H7 (cell line): ENCODE results near the gene RBM3. TPM values are rescaled to one million over a fixed set of nuclear protein-coding genes. Genes with fewer than 3 reads are reported as not detected.

Experiments
- DNase-seq: peaks from one replicate; pipeline ENCODE4 v3.0.0; 2012
- H3K27me3 ChIP-seq: 2 replicates; pipeline ENCODE4 v1.6.0; 2011; ENCODE audit warnings: mild to moderate bottlenecking, low read length; ENCODE audit not compliant: control insufficient read depth, insufficient read depth
- H3K36me3 ChIP-seq: replicated peaks from 2 replicates; pipeline ENCODE4 v1.5.1; 2011; ENCODE audit warnings: low read length; ENCODE audit not compliant: control insufficient read depth, insufficient read depth
- H3K4me3 ChIP-seq: 2 replicates; pipeline ENCODE4 v1.5.1; 2011; ENCODE audit warnings: low read depth, mild to moderate bottlenecking, control low read depth, low read length, moderate library complexity; ENCODE audit not compliant: insufficient read depth
- total RNA-seq: library from RNA; depleted of rRNA; stranded (reverse); fragments of >200 nt; shearing (Covaris generic); gene quantifications from 2 replicates; pipeline ENCODE4 v1.2.3, GENCODE V29; 2014

Gene RBM3
- total RNA-seq, 1 experiment from 2014 or later, result 116 TPM

DNA sequence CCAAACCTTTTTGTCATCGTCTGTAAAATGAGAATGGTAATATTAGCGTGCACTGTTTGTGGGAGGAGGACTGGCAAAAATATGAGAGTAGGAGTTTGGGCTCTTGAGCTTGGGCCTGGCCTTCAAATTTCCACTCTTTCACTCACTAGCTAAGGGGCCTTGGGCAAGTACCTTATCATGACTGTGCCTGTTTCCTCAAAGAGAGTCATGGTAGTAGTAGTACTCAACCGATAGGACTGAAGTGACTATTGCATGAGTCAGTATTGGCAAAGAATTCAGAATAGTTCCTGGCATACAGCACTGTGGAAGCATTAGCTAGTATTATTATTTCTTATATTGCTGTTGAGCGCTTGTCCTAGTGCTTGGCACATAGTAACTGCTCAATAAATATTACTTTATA, 16.0 kb upstream of the RBM3 start:
- H3K4me3 ChIP-seq, result no peak overlapping the region
- no peaks in the 10 kb centered on the region for H3K27me3 ChIP-seq
- no peak for DNase-seq
- H3K36me3 ChIP-seq, result peaks cover 1% of the 10 kb centered on the region; the same call in 1 of the 2 replicates

DNA sequence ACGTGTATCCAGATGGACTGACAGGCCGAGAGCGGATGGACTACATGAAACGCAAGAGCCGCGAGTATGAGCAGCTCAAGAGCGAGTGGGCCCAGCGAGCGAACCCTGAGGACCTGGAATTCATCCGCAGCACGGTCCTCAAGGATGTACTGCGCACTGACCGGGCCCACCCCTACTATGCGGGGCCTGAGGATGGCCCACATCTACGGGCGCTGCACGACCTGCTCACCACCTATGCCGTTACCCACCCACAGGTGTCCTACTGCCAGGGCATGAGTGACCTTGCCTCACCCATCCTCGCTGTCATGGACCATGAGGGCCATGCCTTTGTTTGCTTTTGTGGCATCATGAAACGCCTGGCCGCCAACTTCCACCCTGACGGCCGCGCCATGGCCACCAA, 14.6 kb upstream of the RBM3 start:
- DNase-seq, result peak; percentile 14
- Histone ChIP-seq H3K27me3 (no peaks in the 10 kb centered on the region), H3K4me3 (no peak overlapping the region), H3K36me3 (peaks cover 1% of the 10 kb centered on the region; the same call in 1 of the 2 replicates)

DNA sequence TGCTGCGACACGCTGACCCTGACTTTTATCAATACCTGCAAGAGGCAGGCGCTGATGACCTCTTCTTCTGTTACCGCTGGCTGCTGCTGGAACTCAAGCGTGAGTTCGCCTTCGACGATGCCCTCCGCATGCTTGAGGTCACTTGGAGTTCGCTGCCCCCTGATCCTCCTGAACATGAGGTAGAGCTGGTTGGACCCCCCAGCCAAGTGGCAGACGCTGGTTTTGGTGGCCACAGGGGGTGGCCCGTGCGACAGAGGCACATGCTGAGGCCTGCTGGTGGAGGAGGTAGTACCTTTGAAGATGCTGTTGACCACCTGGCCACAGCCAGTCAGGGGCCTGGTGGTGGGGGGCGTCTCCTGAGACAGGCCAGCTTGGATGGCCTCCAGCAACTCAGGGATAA, 14.2 kb upstream of the RBM3 start:
- H3K27me3 ChIP-seq, result no peaks in the 10 kb centered on the region
- no peak overlapping the region for H3K4me3 ChIP-seq
- H3K36me3 ChIP-seq, result peaks cover 1% of the 10 kb centered on the region; the same call in 1 of the 2 replicates
- DNase-seq, result peak; percentile 8

DNA sequence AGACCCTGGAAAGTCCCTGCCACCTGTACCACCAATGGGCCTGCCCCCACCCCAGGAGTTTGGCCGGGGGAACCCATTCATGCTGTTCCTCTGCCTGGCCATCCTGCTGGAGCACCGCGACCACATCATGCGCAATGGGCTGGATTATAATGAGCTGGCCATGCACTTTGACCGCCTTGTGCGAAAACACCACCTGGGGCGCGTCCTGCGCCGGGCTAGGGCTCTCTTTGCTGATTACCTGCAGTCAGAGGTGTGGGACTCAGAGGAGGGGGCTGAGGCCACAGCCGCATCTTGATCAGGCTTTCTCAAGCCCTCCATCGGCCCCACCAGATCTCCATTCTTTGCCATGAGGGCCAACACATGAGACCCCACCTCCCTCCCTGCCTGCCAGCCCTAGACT, 13.6 kb upstream of the RBM3 start:
- Histone ChIP-seq H3K4me3 (no peak overlapping the region), H3K27me3 (no peaks in the 10 kb centered on the region), H3K36me3 (peaks cover 1% of the 10 kb centered on the region; the same call in 1 of the 2 replicates)
- peak; percentile 13 for DNase-seq

DNA sequence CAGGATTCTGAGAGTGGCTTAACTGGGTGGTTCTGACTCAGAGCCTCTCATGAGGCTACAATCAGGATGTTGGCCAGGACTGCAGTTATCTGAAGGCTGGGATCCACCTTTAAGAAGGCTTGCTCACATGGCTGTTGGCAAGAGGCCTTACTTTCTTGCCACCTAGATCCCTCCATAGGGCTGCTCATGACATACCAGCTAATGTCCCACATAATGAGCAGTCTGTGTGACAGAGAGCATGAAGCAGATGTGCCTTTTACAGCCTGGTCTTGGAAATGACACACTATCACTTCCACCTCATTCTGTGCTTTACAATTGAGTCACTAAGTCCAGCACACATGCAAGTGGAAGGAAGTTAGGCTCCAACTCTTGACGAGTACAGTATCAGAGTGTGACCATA, 4.3 kb upstream of the RBM3 start:
- Histone ChIP-seq H3K27me3 (no peaks in the 10 kb centered on the region), H3K4me3 (no peak overlapping the region), H3K36me3 (no peaks in the 10 kb centered on the region; the same call in 1 of the 2 replicates)
- DNase-seq, result no peak

DNA sequence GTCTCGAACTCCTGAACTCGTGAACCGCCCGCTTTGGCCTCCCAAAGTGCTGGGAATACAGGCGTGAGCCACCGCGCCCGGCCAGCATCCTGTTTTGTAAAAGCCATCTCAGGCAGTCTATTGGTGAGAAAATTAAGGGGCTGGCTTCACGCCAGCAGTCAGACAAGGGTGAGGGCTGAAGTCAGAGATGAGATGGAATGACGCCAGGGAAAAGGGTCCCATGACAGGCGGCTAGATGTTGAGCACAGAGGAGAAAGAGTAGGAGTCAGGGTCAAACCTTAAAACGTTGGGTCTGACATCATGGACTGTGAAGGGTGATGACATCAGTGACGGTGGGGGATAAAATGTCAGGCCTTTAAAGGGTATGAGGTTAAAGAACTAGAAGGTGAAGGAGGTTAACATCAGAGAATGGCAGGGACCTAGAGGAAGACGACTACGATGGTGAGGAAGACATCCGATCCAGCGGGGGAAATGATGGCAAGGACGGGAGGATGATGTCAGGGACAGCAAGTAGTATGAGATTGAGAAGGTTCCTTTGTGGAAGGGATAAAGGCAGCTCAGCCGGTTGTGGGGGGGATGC, 504 bp upstream of the RBM3 start:
- Histone ChIP-seq H3K36me3 (peaks cover 22% of the 10 kb centered on the region), H3K27me3 (no peaks in the 10 kb centered on the region), H3K4me3 (peak overlapping the region; percentile 71)
- DNase-seq, result no peak

DNA sequence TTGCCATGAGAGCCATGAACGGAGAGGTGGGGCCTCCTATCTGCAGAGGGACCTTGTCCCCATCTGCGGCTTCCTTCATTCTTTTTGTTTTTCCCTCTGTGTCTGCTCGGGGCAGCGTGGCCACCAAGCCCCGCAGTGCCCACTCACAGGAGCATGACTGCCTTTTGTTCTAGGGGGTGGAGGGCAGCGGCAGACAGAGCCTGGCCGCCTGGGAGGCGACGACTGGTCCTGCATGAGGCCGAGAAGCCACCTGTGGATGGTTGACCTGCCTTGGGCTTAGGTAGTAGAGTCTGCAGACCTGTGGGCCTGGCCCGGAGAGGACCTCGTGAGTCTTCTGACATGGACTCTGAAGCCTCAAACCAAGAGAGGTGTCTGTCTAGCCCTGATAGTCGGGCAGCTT, 1.4 kb downstream of the RBM3 start:
- Histone ChIP-seq H3K4me3 (no peak overlapping the region), H3K36me3 (peaks cover 24% of the 10 kb centered on the region), H3K27me3 (no peaks in the 10 kb centered on the region)
- DNase-seq, result peak; percentile 18

DNA sequence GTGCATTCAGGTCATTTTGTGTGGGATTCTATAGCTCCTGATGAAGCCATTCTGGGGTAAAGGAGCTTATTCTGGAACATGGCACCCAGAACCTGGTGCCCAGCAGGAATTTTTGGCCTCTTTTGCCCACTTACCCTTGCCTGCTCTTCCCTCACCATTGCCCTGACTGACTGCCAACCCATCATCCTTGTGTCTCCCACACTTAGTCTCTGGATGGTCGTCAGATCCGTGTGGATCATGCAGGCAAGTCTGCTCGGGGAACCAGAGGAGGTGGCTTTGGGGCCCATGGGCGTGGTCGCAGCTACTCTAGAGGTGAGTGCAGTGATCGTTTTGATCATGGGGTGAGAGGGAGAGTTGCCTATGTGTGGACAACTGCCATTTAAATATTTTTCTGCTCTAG, 1.8 kb downstream of the RBM3 start:
- Histone ChIP-seq H3K27me3 (no peaks in the 10 kb centered on the region), H3K36me3 (peaks cover 24% of the 10 kb centered on the region), H3K4me3 (no peak overlapping the region)
- DNase-seq, result no peak

DNA sequence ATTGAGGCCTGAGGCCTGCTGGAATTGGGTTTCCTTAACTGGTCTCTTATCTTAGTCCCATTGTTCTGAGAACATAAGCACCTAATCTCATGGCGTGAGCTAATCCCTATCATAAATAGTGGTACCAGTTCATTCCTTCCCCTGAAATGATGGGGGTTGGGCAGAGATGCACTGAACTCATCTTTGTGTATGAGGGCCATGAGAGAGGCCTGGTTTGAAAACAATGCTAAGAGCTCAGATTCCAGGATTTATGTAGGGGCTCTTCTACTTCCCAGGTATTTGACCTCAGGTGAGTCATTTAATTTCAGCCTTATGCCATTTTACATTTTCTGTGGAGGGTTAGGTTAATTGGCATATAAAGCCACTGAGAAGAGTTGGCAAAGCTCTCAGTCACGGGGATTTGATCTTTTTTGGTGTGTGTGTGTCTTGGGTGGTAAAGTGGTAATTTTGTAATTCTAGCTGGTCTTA, 4.4 kb downstream of the RBM3 start:
- no peaks in the 10 kb centered on the region for H3K27me3 ChIP-seq
- DNase-seq, result peak; percentile 5
- peaks cover 24% of the 10 kb centered on the region for H3K36me3 ChIP-seq
- H3K4me3 ChIP-seq, result no peak overlapping the region

DNA sequence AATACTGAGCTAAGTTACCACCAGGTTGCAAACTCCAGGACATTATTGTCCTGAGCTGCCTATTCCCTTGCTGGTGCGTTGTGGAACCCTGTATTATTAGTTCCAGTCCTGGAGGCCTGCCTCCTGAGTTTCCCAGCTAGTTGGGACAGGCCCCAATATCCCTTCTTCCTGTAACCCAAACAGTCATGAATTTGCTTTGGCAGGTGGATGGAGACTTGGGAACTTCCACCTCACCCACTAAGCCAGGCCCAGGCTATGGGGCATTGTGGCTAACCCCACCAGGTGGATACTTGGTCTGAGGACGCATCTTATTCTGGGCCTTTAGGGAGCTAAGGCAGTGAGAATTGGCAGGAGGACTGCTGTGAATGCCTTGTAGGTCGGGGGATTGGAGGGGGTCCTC, 5.0 kb downstream of the RBM3 start:
- peaks cover 24% of the 10 kb centered on the region for H3K36me3 ChIP-seq
- no peak overlapping the region for H3K4me3 ChIP-seq
- no peaks in the 10 kb centered on the region for H3K27me3 ChIP-seq
- DNase-seq, result peak; percentile 16

DNA sequence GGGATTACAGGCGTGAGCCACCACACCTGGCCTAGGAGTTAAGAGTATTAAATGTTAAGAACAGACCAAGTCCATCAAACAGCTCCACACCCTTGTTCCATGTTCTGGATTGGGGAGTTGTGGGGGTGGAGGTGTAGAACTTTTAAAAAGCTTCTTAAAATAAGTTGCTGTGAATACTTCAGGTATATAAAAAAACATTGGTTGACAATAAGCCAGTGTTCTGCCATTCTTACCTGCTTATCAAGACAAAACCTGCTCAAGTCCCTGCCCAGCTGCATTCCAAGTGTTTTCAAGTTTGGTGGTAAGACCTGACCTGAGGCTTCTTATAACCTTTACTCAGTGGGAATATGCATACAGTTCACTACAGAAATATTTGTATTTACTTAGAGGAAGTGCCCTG, 6.4 kb downstream of the RBM3 start:
- no peak for DNase-seq
- Histone ChIP-seq H3K27me3 (no peaks in the 10 kb centered on the region), H3K4me3 (no peak overlapping the region), H3K36me3 (peaks cover 19% of the 10 kb centered on the region)

DNA sequence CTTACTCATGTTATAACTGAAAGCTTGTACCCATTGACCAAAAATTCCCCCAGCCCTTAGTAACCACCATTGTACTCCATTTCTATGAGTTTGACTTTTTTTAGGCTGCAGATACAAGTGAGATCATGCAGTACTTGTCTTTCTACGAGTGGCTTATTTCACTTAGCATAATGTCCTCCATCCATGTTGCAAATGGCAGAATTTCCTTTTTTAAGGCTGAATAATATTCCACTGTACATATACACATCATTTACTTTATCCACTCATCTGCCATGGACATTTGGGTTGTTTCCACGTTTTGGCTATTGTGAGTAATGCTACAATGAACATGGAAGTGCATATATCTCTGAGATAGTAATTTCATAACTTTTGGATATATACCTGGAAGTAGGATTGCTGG, 10.4 kb downstream of the RBM3 start:
- Histone ChIP-seq H3K36me3 (no peaks in the 10 kb centered on the region), H3K27me3 (no peaks in the 10 kb centered on the region), H3K4me3 (no peak overlapping the region)
- no peak for DNase-seq

DNA sequence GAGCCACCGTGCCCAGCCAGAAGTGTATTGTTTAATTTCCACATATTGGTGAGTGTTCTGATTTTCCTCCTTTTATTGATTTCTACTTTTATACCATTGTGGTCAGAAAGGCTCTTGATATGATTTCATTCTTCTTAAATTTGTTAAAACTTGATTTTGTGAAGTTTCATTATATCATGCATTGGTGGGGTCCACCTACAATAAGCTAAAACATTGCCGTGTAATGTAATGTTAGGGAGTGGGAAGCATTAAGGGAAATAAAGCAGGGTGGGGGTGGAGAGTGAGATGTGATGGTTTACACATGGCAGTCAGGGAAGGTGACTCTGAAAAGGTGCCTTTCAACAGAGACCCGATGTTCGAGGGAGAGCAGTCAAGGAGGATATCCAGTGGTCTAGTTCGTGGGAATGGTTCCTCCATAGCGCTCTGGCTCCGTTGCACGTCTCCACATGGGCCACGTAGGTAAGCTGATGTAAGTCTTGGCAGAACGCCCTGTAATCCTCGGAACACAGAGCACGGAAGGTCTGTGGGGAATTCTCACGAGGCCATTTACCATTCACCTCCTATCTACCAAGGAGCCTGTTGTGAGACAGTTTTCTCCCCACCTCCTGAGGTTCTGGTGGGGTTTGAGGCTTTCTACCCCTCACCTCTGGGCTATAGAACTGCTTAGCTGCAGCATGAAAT, 15.3 kb downstream of the RBM3 start:
- Histone ChIP-seq H3K4me3 (no peak overlapping the region), H3K36me3 (no peaks in the 10 kb centered on the region), H3K27me3 (no peaks in the 10 kb centered on the region)
- DNase-seq, result no peak

DNA sequence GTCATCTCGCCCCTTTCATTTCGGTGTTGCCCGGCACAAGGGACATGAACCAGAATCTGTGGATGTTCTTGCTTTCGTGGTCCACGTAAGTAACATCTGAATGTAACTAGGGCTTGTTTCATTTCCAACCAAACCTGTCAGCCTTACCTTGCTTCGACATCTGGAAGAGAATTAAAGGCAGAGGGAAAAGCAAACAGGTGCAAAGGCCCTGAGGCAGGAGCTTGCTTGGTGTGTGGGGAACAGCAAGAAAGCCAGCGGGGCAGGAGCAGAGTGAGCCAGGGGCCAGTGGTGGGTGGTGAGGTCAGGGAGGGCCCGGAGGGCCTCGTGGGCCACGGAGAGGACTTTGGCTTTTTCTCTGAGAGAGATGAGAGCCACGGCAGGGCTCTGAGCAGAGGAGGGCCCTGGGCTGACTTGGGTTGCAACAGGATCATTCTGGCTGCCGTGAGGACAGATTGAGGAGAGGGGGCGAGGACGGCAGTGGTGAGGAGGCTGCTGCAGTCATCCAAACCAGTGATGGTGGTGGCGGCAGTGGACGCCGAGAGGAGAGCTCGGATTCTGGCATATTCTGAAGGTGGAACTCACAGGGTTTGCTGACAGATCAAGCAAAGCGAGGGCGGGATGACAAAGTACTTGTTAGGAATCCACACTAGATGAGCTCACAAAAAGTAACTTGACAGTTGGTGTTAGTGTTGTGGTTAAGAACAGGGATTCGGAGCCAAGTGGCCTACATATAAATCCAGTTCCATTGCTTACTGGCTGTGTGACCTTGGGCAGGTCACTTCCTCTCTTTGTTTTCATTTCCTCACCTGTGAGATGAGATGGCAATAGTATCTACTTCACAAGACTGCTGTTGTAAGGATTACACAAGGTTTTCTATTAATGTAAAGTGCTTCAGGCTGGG, 16.2 kb downstream of the RBM3 start:
- H3K27me3 ChIP-seq, result no peaks in the 10 kb centered on the region
- H3K36me3 ChIP-seq, result no peaks in the 10 kb centered on the region
- H3K4me3 ChIP-seq, result no peak overlapping the region
- DNase-seq, result no peak
